ENCODE results near the gene JUP.

DNA sequence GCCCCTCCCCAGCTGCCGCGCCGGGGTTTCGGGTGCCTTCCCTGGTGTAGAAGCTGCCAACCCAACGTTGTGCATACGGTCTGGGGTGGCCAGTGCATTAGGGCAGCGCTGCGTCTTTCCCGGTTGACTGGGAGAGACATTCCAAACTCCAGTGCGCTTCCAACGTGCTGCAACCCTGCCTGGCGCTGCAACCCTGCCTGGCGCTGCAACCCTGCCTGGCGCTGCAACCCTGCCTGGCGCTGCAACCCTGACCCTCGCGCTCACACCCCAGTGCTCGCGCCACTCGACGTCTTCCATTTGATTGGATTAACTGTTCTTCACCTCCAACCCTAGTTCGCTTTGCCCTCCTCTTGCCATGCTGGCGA lies 51.6 kb downstream of the JUP start:
- TF ChIP-seq, protein P1, sequence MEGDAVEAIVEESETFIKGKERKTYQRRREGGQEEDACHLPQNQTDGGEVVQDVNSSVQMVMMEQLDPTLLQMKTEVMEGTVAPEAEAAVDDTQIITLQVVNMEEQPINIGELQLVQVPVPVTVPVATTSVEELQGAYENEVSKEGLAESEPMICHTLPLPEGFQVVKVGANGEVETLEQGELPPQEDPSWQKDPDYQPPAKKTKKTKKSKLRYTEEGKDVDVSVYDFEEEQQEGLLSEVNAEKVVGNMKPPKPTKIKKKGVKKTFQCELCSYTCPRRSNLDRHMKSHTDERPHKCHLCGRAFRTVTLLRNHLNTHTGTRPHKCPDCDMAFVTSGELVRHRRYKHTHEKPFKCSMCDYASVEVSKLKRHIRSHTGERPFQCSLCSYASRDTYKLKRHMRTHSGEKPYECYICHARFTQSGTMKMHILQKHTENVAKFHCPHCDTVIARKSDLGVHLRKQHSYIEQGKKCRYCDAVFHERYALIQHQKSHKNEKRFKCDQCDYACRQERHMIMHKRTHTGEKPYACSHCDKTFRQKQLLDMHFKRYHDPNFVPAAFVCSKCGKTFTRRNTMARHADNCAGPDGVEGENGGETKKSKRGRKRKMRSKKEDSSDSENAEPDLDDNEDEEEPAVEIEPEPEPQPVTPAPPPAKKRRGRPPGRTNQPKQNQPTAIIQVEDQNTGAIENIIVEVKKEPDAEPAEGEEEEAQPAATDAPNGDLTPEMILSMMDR (IDR thresholded peaks at IDR 0.05): no peak
- TF ChIP-seq EZH2 (IDR thresholded peaks at IDR 0.05): no peak
